ENCODE data around the gene RBL2. TPM values are rescaled to one million over a fixed set of nuclear protein-coding genes. Genes with fewer than 3 reads are reported as not detected.

RBL2 gene
- total and polyA plus RNA-seq, 2 of the 13 experiments (the other 11 are each of a cell fraction or from before 2014, with no cell fraction given): 41.2 to 60.9 TPM

- TF ChIP-seq, protein P1, sequence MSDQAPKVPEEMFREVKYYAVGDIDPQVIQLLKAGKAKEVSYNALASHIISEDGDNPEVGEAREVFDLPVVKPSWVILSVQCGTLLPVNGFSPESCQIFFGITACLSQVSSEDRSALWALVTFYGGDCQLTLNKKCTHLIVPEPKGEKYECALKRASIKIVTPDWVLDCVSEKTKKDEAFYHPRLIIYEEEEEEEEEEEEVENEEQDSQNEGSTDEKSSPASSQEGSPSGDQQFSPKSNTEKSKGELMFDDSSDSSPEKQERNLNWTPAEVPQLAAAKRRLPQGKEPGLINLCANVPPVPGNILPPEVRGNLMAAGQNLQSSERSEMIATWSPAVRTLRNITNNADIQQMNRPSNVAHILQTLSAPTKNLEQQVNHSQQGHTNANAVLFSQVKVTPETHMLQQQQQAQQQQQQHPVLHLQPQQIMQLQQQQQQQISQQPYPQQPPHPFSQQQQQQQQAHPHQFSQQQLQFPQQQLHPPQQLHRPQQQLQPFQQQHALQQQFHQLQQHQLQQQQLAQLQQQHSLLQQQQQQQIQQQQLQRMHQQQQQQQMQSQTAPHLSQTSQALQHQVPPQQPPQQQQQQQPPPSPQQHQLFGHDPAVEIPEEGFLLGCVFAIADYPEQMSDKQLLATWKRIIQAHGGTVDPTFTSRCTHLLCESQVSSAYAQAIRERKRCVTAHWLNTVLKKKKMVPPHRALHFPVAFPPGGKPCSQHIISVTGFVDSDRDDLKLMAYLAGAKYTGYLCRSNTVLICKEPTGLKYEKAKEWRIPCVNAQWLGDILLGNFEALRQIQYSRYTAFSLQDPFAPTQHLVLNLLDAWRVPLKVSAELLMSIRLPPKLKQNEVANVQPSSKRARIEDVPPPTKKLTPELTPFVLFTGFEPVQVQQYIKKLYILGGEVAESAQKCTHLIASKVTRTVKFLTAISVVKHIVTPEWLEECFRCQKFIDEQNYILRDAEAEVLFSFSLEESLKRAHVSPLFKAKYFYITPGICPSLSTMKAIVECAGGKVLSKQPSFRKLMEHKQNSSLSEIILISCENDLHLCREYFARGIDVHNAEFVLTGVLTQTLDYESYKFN (CRISPR knock-in tag; conservative IDR thresholded peaks at IDR 0.05): peak; percentile 90
- TF ChIP-seq, protein P2, sequence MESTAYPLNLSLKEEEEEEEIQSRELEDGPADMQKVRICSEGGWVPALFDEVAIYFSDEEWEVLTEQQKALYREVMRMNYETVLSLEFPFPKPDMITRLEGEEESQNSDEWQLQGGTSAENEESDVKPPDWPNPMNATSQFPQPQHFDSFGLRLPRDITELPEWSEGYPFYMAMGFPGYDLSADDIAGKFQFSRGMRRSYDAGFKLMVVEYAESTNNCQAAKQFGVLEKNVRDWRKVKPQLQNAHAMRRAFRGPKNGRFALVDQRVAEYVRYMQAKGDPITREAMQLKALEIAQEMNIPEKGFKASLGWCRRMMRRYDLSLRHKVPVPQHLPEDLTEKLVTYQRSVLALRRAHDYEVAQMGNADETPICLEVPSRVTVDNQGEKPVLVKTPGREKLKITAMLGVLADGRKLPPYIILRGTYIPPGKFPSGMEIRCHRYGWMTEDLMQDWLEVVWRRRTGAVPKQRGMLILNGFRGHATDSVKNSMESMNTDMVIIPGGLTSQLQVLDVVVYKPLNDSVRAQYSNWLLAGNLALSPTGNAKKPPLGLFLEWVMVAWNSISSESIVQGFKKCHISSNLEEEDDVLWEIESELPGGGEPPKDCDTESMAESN (CRISPR knock-in tag; conservative IDR thresholded peaks at IDR 0.05): no peak; the same call in 1 of the 2 replicates
- TF ChIP-seq ARNT (IDR thresholded peaks at IDR 0.05) (no peak), MXD3 (CRISPR knock-in tag; IDR thresholded peaks at IDR 0.05) (0 out of 2 replicates have a peak, but pooled peaks have one; percentile 18), NFE2L1 (CRISPR knock-in tag; IDR thresholded peaks at IDR 0.05; ENCODE audit: borderline replicate concordance) (peak; percentile 29; the same call in 1 of the 2 replicates), ZSCAN25 (CRISPR knock-in tag; IDR thresholded peaks at IDR 0.05) (peak; percentile 46; the same call in 1 of the 2 replicates), ZNF567 (CRISPR knock-in tag; IDR thresholded peaks at IDR 0.05; ENCODE audit: borderline replicate concordance) (no peak), MTF1 (CRISPR knock-in tag; IDR thresholded peaks at IDR 0.05) (no peak), ZNF619 (CRISPR knock-in tag; IDR thresholded peaks at IDR 0.05) (0 out of 2 replicates have a peak, but pooled peaks have one; percentile 44), HINFP (CRISPR knock-in tag; IDR thresholded peaks at IDR 0.05; ENCODE audit: low read depth) (no peak; the same call in none of the 2 replicates), FOXM1 (CRISPR knock-in tag; IDR thresholded peaks at IDR 0.05) (no peak), ZNF136 (CRISPR knock-in tag; IDR thresholded peaks at IDR 0.05; ENCODE audit: low read depth) (no peak)
- TF ChIP-seq, protein P3, sequence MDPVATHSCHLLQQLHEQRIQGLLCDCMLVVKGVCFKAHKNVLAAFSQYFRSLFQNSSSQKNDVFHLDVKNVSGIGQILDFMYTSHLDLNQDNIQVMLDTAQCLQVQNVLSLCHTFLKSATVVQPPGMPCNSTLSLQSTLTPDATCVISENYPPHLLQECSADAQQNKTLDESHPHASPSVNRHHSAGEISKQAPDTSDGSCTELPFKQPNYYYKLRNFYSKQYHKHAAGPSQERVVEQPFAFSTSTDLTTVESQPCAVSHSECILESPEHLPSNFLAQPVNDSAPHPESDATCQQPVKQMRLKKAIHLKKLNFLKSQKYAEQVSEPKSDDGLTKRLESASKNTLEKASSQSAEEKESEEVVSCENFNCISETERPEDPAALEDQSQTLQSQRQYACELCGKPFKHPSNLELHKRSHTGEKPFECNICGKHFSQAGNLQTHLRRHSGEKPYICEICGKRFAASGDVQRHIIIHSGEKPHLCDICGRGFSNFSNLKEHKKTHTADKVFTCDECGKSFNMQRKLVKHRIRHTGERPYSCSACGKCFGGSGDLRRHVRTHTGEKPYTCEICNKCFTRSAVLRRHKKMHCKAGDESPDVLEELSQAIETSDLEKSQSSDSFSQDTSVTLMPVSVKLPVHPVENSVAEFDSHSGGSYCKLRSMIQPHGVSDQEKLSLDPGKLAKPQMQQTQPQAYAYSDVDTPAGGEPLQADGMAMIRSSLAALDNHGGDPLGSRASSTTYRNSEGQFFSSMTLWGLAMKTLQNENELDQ (CRISPR knock-in tag; IDR thresholded peaks at IDR 0.05; ENCODE audit: borderline replicate concordance): no peak
- TF ChIP-seq, protein P4, sequence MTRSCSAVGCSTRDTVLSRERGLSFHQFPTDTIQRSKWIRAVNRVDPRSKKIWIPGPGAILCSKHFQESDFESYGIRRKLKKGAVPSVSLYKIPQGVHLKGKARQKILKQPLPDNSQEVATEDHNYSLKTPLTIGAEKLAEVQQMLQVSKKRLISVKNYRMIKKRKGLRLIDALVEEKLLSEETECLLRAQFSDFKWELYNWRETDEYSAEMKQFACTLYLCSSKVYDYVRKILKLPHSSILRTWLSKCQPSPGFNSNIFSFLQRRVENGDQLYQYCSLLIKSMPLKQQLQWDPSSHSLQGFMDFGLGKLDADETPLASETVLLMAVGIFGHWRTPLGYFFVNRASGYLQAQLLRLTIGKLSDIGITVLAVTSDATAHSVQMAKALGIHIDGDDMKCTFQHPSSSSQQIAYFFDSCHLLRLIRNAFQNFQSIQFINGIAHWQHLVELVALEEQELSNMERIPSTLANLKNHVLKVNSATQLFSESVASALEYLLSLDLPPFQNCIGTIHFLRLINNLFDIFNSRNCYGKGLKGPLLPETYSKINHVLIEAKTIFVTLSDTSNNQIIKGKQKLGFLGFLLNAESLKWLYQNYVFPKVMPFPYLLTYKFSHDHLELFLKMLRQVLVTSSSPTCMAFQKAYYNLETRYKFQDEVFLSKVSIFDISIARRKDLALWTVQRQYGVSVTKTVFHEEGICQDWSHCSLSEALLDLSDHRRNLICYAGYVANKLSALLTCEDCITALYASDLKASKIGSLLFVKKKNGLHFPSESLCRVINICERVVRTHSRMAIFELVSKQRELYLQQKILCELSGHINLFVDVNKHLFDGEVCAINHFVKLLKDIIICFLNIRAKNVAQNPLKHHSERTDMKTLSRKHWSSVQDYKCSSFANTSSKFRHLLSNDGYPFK (CRISPR knock-in tag; IDR thresholded peaks at IDR 0.05; ENCODE audit: borderline replicate concordance): peak; percentile 50; the same call in 1 of the 2 replicates
Measured at GRCh38 chr16:53511403-53512280, 77.4 kb downstream of the RBL2 start (continued).

Measured in HepG2 (cell line).